Measurements from ENCODE around the gene BTNL2.

DNA sequence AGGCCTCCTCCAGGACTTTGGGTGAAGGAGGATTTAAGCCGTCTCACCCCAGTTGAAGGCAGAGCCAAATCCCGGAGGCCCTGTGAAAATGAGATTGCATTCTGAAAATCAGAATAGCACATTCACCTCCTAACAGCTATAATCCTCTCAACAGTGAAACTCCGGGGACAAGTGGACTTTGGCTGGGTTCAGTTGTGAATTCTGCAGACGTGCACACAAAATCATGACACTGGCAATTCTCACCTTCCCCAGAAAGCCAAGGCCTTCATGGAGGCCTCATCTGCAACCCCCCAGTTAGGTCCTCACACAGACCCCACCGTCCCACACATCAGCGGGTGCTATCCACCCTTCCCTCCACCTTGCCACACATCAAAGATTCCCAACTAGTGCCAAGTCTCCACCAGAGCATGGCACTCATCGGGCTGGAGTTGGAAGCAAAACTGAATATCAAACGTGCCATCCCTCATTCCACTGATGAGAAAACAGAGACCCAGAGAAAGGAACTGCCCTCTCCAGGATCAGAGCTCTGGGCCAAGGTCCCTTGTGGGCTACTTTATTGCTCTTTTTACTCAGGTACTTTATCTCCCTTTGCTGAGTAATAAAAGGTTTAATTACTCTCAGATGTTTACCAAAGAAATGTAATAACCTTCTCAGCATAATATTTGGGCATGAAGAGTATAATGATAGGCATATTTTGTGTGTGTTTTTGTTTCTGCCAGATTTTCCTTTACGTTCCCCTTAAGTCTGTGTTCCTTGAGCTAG lies 4.8 kb upstream of the BTNL2 start:
- TF ChIP-seq, protein P1, sequence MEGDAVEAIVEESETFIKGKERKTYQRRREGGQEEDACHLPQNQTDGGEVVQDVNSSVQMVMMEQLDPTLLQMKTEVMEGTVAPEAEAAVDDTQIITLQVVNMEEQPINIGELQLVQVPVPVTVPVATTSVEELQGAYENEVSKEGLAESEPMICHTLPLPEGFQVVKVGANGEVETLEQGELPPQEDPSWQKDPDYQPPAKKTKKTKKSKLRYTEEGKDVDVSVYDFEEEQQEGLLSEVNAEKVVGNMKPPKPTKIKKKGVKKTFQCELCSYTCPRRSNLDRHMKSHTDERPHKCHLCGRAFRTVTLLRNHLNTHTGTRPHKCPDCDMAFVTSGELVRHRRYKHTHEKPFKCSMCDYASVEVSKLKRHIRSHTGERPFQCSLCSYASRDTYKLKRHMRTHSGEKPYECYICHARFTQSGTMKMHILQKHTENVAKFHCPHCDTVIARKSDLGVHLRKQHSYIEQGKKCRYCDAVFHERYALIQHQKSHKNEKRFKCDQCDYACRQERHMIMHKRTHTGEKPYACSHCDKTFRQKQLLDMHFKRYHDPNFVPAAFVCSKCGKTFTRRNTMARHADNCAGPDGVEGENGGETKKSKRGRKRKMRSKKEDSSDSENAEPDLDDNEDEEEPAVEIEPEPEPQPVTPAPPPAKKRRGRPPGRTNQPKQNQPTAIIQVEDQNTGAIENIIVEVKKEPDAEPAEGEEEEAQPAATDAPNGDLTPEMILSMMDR (conservative IDR thresholded peaks at IDR 0.05), result no peak
- TF ChIP-seq ZFX (IDR thresholded peaks at IDR 0.05), result no peak

All from C4-2B (cell line).